Measurements from ENCODE around the gene ANO2.
"Not testable (repeated sequence)": the region's sequence is repeated elsewhere in the genome, so short reads cannot be mapped to it uniquely, and the experiment has no call there.

The ANO2 gene

DNA sequence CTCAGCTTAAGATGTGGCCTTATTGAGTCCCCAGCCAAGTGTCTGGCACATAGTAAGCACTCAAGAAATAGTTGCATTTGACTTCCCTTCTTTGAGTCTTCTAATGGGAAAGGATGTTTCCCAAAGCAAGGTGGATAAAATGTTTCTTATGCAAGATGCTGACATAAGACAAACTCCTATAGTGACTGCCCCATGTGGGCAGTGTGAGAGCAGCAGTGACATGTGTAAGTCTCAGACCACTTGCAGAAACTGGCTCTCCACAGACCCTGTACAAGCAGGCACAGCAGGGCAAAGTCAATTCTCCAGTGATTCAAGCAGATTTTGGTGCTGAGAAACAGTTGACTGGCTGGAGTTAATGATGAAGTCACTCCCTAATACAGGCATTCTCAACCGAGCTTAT is 255.3 kb downstream of the ANO2 start:
- no peak overlapping the region for H3K4me3 ChIP-seq (ENCODE audit: control insufficient read depth, low read depth, low read length)
- TF ChIP-seq, protein P1, sequence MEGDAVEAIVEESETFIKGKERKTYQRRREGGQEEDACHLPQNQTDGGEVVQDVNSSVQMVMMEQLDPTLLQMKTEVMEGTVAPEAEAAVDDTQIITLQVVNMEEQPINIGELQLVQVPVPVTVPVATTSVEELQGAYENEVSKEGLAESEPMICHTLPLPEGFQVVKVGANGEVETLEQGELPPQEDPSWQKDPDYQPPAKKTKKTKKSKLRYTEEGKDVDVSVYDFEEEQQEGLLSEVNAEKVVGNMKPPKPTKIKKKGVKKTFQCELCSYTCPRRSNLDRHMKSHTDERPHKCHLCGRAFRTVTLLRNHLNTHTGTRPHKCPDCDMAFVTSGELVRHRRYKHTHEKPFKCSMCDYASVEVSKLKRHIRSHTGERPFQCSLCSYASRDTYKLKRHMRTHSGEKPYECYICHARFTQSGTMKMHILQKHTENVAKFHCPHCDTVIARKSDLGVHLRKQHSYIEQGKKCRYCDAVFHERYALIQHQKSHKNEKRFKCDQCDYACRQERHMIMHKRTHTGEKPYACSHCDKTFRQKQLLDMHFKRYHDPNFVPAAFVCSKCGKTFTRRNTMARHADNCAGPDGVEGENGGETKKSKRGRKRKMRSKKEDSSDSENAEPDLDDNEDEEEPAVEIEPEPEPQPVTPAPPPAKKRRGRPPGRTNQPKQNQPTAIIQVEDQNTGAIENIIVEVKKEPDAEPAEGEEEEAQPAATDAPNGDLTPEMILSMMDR (IDR thresholded peaks at IDR 0.05; ENCODE audit: control insufficient read depth, insufficient read depth, low read depth, low read length, missing control alignments) = no peak
- no peak for DNase-seq (ENCODE audit: low read depth)

DNA sequence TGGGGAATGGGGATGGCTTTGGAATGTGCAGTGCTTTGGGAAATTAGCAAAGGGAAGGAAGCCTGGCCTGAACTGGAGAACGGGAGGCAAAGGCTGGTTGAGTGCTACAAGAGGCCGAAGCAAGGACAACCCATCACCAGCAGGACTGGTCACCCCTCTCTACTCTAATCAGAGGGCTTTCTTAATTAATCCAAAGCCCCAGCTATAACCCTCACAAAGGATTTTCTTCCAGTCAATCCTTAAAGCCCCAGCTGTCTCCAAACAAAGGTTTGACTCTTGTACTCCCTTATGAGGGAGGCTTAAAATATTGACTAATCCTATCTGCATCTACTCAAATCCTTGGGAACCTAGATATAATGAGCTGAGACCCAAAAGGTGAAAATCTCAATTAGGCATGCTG is 256.8 kb downstream of the ANO2 start:
- TF ChIP-seq, protein P1 (IDR thresholded peaks at IDR 0.05; ENCODE audit: control insufficient read depth, insufficient read depth, low read depth, low read length, missing control alignments) = no peak
- no peak overlapping the region for H3K4me3 ChIP-seq (ENCODE audit: control insufficient read depth, low read depth, low read length)
- DNase-seq (ENCODE audit: low read depth) = no peak

DNA sequence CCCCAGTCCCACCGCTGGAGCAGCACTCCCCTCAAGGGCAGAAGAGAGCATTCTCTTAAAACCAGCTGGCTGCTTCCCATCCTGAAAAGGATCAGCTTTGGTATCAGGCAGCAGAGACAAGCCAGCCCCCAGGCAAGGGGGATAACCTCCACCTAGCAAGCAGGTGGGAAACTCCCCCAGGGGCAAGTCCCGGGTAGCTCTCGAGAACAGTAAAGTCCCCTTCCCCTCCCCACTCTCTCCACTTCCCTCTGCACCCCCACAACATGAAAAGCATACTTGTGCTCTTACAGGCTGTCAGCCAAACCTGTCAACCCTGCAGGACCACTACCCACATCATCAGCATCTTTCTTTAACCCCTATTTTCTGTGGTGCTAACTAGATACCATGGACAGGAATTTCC is 259.1 kb downstream of the ANO2 start:
- no peak for DNase-seq (ENCODE audit: low read depth)
- TF ChIP-seq, protein P1 (IDR thresholded peaks at IDR 0.05; ENCODE audit: control insufficient read depth, insufficient read depth, low read depth, low read length, missing control alignments) = no peak
- H3K4me3 ChIP-seq (ENCODE audit: control insufficient read depth, low read depth, low read length) = no peak overlapping the region

DNA sequence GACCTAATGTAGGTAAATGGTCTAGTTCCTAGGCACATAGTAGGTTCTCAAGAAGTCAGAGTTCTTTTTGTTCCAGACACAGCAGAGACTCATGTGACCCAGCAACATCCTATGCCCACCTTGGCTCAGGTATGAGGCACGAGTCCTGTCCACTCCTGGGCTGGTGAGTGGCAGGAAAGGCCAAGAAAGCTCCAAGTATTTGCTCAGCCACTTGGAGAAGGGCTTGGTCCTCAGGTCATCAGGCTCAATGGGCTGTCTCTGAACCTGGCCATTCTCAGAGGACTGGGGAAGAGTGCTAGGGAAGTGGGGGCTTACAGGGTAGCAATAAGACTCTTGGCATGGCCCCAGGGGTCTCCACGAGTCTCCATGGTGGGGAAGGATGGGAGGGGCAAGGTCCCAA is 260.1 kb downstream of the ANO2 start:
- TF ChIP-seq, protein P1 (IDR thresholded peaks at IDR 0.05; ENCODE audit: control insufficient read depth, insufficient read depth, low read depth, low read length, missing control alignments) = no peak

DNA sequence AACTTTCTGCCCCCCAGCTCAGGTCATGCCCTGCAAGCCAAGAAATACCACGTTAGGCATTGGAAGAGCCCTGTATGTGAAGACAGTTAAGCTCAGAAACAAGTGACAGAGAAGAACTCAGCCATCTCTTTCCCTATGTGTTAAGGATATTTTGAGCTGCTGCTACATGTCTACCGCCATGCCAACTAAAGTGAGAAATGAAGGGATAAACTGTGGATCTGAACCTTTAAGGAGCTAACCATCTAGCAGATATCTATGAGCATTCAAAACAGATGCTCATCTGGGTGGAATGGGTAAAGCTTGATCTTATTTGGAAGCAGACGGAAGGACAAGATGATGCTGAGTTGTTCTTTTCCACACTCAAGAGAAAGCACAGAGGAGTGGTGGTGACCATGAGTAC is 262.5 kb downstream of the ANO2 start:
- TF ChIP-seq, protein P1 (IDR thresholded peaks at IDR 0.05; ENCODE audit: control insufficient read depth, insufficient read depth, low read depth, low read length, missing control alignments) = no peak
- H3K4me3 ChIP-seq (ENCODE audit: control insufficient read depth, low read depth, low read length) = no peak overlapping the region

More for the DNA sequence above, 260.1 kb downstream of the ANO2 start:
- DNase-seq (ENCODE audit: low read depth) = no peak
- no peak overlapping the region for H3K4me3 ChIP-seq (ENCODE audit: control insufficient read depth, low read depth, low read length)

DNA sequence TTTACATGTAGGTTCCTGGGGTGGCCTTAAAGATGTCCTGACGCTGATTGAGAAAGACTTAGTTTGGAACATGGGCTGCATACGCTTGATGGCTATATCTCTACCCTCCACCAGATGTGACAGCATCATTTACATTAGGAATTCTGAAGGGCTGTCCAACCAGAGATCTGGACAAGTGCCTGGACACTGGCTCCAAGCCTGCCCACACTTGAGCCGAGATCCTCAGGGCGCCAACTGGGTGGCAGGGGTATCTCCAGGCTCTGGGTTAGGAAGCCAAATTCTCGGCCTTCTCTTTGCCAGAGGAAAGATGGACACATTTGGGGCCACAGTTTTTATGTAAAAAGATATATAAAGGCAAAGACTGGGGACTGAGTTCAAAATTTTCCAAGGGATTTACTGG is 266.9 kb downstream of the ANO2 start:
- no peak for DNase-seq (ENCODE audit: low read depth)
- TF ChIP-seq, protein P1 (IDR thresholded peaks at IDR 0.05; ENCODE audit: control insufficient read depth, insufficient read depth, low read depth, low read length, missing control alignments) = no peak
- H3K4me3 ChIP-seq (ENCODE audit: control insufficient read depth, low read depth, low read length) = no peak overlapping the region

More for the DNA sequence above, 262.5 kb downstream of the ANO2 start:
- no peak for DNase-seq (ENCODE audit: low read depth)

DNA sequence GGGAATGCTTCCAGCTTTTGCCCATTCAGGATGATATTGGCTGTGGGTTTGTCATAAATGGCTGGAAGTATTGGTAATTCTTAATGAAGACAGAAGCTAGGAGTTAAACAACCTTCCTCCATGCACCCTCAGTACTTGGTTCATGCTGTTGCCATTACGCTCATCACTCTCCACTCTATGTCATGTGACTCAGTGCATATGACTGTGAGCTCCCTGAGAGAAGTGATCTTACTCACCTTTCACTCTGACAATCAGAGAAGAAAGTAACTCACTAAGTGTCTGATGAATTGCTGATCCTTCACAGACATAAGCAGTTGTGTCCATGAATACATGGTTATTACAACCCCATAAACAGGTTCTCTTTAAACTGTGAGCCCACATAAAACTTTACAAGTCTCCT is 275.4 kb downstream of the ANO2 start:
- DNase-seq (ENCODE audit: low read depth); H3K4me3 ChIP-seq (ENCODE audit: control insufficient read depth, low read depth, low read length): not testable (repeated sequence)
